Measurements from ENCODE around the gene DENR. TPM values are rescaled to one million over a fixed set of nuclear protein-coding genes. Genes with fewer than 3 reads are reported as not detected.
"Not testable (repeated sequence)": the region's sequence is repeated elsewhere in the genome, so short reads cannot be mapped to it uniquely, and the experiment has no call there.

Gene DENR
- total RNA-seq, 2 donors from 2014 or later: 35.5 to 37.3 TPM

GRCh38 chr12:122750781-122751515 is 1.7 kb upstream of the DENR start:
- not testable (repeated sequence) for H3K36me3 Mint-ChIP-seq (ENCODE audit: low read depth); DNase-seq; ATAC-seq; H3K9me3 ChIP-seq (ENCODE audit: control insufficient read depth, low read length, poor library complexity, severe bottlenecking); H3K27me3 Mint-ChIP-seq
- peaks cover 30% of the 10 kb centered on the region for H3K4me1 Mint-ChIP-seq
- H3K27ac Mint-ChIP-seq: peak overlapping the region; percentile 95
- peak overlapping the region; percentile 98 for H3K4me3 Mint-ChIP-seq

GRCh38 chr12:122753319-122753650 is 661 bp downstream of the DENR start:
- Mint-ChIP-seq H3K4me1 (peaks cover 45% of the 10 kb centered on the region), H3K36me3 (ENCODE audit: low read depth) (peaks cover 13% of the 10 kb centered on the region), H3K27me3 (no peaks in the 10 kb centered on the region), H3K27ac (peak overlapping the region; percentile 95), H3K4me3 (peak overlapping the region; percentile 98)
- DNase-seq (no peak), ATAC-seq (no peak)
- no peaks in the 10 kb centered on the region for H3K9me3 ChIP-seq (ENCODE audit: control insufficient read depth, low read length, poor library complexity, severe bottlenecking)

DNA sequence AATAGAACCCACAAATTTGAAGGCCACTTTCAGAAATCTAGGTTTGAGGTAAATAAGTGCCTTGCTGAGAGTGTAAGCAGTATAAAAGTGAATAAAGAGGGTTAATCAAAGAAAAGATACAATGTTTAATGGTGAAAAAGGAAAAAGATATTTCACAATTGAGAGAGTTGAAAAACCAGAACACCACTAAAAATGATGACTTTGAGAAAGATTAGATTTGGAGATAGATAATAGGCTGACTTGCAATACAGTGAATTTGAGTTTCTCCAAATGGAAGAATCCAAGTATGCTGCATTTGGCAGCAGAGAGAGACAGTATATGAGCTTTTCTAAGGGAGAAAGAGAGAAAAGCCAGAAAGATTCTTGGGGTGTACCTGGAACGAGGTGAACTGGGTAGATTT is 2.2 kb downstream of the DENR start:
- Mint-ChIP-seq H3K36me3 (ENCODE audit: low read depth) (peaks cover 13% of the 10 kb centered on the region), H3K27me3 (no peaks in the 10 kb centered on the region), H3K4me3 (no peak overlapping the region), H3K4me1 (peaks cover 49% of the 10 kb centered on the region), H3K27ac (peak overlapping the region; percentile 95)
- ATAC-seq (no peak), DNase-seq (no peak)
- no peaks in the 10 kb centered on the region for H3K9me3 ChIP-seq (ENCODE audit: control insufficient read depth, low read length, poor library complexity, severe bottlenecking)

GRCh38 chr12:122757568-122757967 is 4.9 kb downstream of the DENR start:
- H3K36me3 Mint-ChIP-seq (ENCODE audit: low read depth): peaks cover 13% of the 10 kb centered on the region
- DNase-seq: no peak
- no peak for ATAC-seq

GRCh38 chr12:122785503-122785902 is 32.9 kb downstream of the DENR start:
- Mint-ChIP-seq H3K36me3 (ENCODE audit: low read depth) (no peaks in the 10 kb centered on the region), H3K27me3 (no peaks in the 10 kb centered on the region), H3K27ac (no peak overlapping the region), H3K4me1 (no peaks in the 10 kb centered on the region), H3K4me3 (no peak overlapping the region)
- no peak for ATAC-seq
- H3K9me3 ChIP-seq (ENCODE audit: control insufficient read depth, low read length, poor library complexity, severe bottlenecking): no peaks in the 10 kb centered on the region
- no peak for DNase-seq

More at GRCh38 chr12:122757568-122757967, 4.9 kb downstream of the DENR start:
- no peaks in the 10 kb centered on the region for H3K27me3 Mint-ChIP-seq
- H3K4me1 Mint-ChIP-seq: peaks cover 50% of the 10 kb centered on the region
- no peaks in the 10 kb centered on the region for H3K9me3 ChIP-seq (ENCODE audit: control insufficient read depth, low read length, poor library complexity, severe bottlenecking)
- H3K4me3 Mint-ChIP-seq: no peak overlapping the region
- peak overlapping the region; percentile 84 for H3K27ac Mint-ChIP-seq

DNA sequence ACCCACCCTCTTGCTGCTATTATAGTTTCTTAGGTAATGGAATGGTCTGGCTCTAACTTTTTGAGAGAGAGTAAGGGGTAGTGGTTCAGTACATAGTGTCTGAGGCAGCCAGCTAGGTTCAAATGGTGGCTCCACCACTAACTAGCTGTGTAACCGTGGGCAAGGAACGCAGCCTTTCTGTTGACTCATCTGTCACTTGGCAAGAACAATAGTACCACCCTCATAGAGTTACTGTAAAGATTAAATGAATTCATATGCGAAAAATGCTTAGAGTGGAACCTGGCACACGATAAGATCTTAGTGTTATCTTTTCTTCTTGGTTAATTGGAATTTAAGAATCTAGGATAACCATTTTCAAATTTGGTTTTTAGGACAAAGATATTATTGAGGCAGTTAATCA is 35.8 kb downstream of the DENR start:
- Mint-ChIP-seq H3K36me3 (ENCODE audit: low read depth) (no peaks in the 10 kb centered on the region), H3K27me3 (no peaks in the 10 kb centered on the region), H3K4me3 (no peak overlapping the region), H3K27ac (no peak overlapping the region), H3K4me1 (no peaks in the 10 kb centered on the region)
- no peak for ATAC-seq
- H3K9me3 ChIP-seq (ENCODE audit: control insufficient read depth, low read length, poor library complexity, severe bottlenecking): no peaks in the 10 kb centered on the region
- DNase-seq: no peak

- H3K4me3 Mint-ChIP-seq: no peak overlapping the region
- H3K4me1 Mint-ChIP-seq: peaks cover 3% of the 10 kb centered on the region
- no peak overlapping the region for H3K27ac Mint-ChIP-seq
- no peaks in the 10 kb centered on the region for H3K27me3 Mint-ChIP-seq
- no peaks in the 10 kb centered on the region for H3K36me3 Mint-ChIP-seq (ENCODE audit: low read depth)
- DNase-seq (no peak), ATAC-seq (no peak)
- no peaks in the 10 kb centered on the region for H3K9me3 ChIP-seq (ENCODE audit: control insufficient read depth, low read length, poor library complexity, severe bottlenecking)
Measured at GRCh38 chr12:122789637-122790036, 37.0 kb downstream of the DENR start.

GRCh38 chr12:122790393-122791075 is 37.9 kb downstream of the DENR start:
- H3K4me3 Mint-ChIP-seq: no peak overlapping the region
- no peak for ATAC-seq
- no peak for DNase-seq
- peaks cover 3% of the 10 kb centered on the region for H3K4me1 Mint-ChIP-seq
- H3K9me3 ChIP-seq (ENCODE audit: control insufficient read depth, low read length, poor library complexity, severe bottlenecking): no peaks in the 10 kb centered on the region
- H3K27me3 Mint-ChIP-seq: no peaks in the 10 kb centered on the region
- H3K36me3 Mint-ChIP-seq (ENCODE audit: low read depth): no peaks in the 10 kb centered on the region
- H3K27ac Mint-ChIP-seq: no peak overlapping the region

GRCh38 chr12:122793685-122794106 is 41.1 kb downstream of the DENR start:
- ATAC-seq (peak; percentile 72), DNase-seq (no peak)
- H3K9me3 ChIP-seq (ENCODE audit: control insufficient read depth, low read length, poor library complexity, severe bottlenecking): no peaks in the 10 kb centered on the region
- H3K36me3 Mint-ChIP-seq (ENCODE audit: low read depth): no peaks in the 10 kb centered on the region
- H3K27ac Mint-ChIP-seq: no peak overlapping the region
- no peaks in the 10 kb centered on the region for H3K27me3 Mint-ChIP-seq
- peaks cover 3% of the 10 kb centered on the region for H3K4me1 Mint-ChIP-seq
- no peak overlapping the region for H3K4me3 Mint-ChIP-seq

GRCh38 chr12:122795807-122796206 is 43.2 kb downstream of the DENR start:
- no peak for ATAC-seq

DNA sequence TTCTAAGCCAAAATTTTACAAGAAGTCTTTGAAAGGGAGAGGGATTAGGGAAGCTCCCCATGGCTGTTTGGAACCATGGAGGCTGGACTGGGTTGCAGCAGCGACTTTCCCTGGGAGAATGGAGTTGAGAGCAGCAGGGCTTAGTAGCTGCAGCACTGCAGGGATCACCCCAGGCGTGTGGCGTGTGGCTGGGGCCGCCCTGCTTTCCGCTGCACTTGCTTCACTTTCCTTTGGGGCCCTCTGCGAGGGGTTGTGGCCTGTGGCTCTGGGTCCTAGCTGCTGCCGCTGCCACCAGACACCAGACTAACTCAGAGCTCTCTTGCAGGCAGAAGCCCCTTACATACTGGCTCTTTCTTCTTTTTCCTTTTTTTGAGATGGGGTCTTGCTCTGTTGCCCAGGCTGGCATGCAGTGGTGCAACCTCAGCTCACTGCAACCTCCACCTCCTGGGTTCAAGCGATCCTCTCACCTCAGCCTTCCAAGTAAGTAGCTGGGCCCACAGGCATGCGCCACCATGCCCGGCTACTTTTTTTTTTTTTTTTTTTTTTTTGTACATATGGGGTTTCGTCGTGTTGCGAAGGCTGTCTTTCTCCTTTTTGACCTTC is 47.1 kb downstream of the DENR start:
- H3K36me3 Mint-ChIP-seq (ENCODE audit: low read depth): no peaks in the 10 kb centered on the region
- H3K27me3 Mint-ChIP-seq: no peaks in the 10 kb centered on the region
- H3K4me3 Mint-ChIP-seq: no peak overlapping the region
- H3K27ac Mint-ChIP-seq: no peak overlapping the region
- ATAC-seq (no peak), DNase-seq (no peak)
- no peaks in the 10 kb centered on the region for H3K4me1 Mint-ChIP-seq
- no peaks in the 10 kb centered on the region for H3K9me3 ChIP-seq (ENCODE audit: control insufficient read depth, low read length, poor library complexity, severe bottlenecking)

More at GRCh38 chr12:122795807-122796206, 43.2 kb downstream of the DENR start:
- Mint-ChIP-seq H3K4me3 (no peak overlapping the region), H3K27ac (no peak overlapping the region), H3K4me1 (peaks cover 3% of the 10 kb centered on the region), H3K36me3 (ENCODE audit: low read depth) (no peaks in the 10 kb centered on the region), H3K27me3 (no peaks in the 10 kb centered on the region)
- DNase-seq: no peak
- H3K9me3 ChIP-seq (ENCODE audit: control insufficient read depth, low read length, poor library complexity, severe bottlenecking): no peaks in the 10 kb centered on the region

- no peaks in the 10 kb centered on the region for H3K9me3 ChIP-seq (ENCODE audit: control insufficient read depth, low read length, poor library complexity, severe bottlenecking)
- H3K4me3 Mint-ChIP-seq: no peak overlapping the region
- no peak for ATAC-seq
- no peak for DNase-seq
- H3K4me1 Mint-ChIP-seq: no peaks in the 10 kb centered on the region
- H3K27ac Mint-ChIP-seq: no peak overlapping the region
- H3K36me3 Mint-ChIP-seq (ENCODE audit: low read depth): no peaks in the 10 kb centered on the region
- H3K27me3 Mint-ChIP-seq: no peaks in the 10 kb centered on the region
Measured at GRCh38 chr12:122803937-122804336, 51.3 kb downstream of the DENR start.

GRCh38 chr12:122804957-122805356 is 52.3 kb downstream of the DENR start:
- not testable (repeated sequence) for H3K9me3 ChIP-seq (ENCODE audit: control insufficient read depth, low read length, poor library complexity, severe bottlenecking); H3K4me1 Mint-ChIP-seq; ATAC-seq; H3K36me3 Mint-ChIP-seq (ENCODE audit: low read depth); H3K27ac Mint-ChIP-seq; H3K27me3 Mint-ChIP-seq; DNase-seq; H3K4me3 Mint-ChIP-seq
